ENCODE results near the gene SLX9. TPM values are rescaled to one million over a fixed set of nuclear protein-coding genes. Genes with fewer than 3 reads are reported as not detected.

The SLX9 gene
- polyA plus RNA-seq, 1 donor (not counting 4 experiments of a cell fraction or from before 2014, with no cell fraction given) = 21.8 TPM

DNA sequence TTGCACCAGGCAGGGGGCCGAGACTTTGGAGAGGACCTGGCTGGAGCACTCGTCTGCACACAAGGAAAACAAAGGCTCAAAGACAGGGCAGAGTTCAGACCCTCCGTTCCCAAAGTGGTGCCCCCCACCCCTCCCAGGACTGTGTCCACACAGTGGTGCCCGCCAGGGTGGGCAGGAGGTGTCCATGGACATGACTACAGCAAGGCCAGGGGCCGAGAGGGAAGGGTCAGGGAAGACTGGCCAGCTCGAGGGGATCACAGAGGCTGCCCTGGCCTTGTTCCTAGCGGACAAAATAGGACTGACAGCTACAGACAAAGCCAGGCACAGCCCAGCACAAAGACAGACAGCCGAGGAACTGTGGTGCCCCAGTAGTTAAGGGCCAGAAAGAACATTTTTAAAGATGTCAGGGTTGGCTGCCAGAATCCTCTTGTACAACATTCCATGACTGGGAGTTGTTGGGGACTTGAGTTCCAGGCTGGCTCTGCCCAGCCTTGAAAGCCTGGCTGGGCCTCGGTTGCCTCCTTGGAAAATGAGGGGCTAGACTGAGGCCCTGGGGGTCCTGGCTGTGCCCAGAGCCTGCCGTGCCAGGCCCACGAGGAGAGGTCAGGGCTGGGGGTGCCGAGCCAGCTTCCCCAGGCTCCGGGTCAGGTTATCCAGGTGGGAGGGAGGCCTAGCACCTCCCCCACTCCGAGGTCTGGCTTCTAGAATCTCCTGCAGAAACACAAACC lies 63.7 kb downstream of the SLX9 start:
- DNase-seq (ENCODE audit: low read depth, low spot score) (no peak), FAIRE-seq (no peak)
- H3K4me2 ChIP-seq (ENCODE audit: control insufficient read depth, extremely low read depth, insufficient read depth, low read depth, low read length) = no peak overlapping the region

DNA sequence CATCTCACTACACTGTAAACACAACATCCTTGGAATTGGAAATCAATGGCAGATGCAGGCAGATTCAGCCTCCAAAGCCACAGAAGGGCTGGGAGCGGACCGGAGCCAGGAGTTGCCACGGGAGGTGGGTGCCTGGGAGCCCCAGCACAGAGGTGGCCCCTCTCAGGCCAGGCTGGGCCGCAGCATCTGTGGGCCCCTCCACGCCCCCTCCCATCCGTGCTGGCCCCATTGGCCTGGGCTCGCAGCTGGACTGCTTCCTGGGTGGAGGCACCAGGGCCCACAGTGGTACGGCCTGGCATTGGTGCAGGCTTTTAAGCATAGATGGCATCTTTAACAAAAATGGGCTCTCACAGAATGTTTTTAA lies 64.2 kb downstream of the SLX9 start:
- H3K9ac ChIP-seq (ENCODE audit: control insufficient read depth, extremely low read depth, insufficient read depth, low read length) = no peak overlapping the region
- no peaks in the 10 kb centered on the region for H3K9me1 ChIP-seq (ENCODE audit: control insufficient read depth, extremely low read depth, insufficient read depth, low read length)
- no peaks in the 10 kb centered on the region for H3K79me2 ChIP-seq (ENCODE audit: control insufficient read depth, insufficient read depth, low read length)
- H3K4me2 ChIP-seq (ENCODE audit: control insufficient read depth, extremely low read depth, insufficient read depth, low read depth, low read length) = no peak overlapping the region
- H3K4me3 ChIP-seq (ENCODE audit: control insufficient read depth in 2 of 3, extremely low read depth in 1 of 3, insufficient read depth in 2 of 3, low read depth in 1 of 3, low read length in 3 of 3) = no peak overlapping the region
- FAIRE-seq (no peak), DNase-seq (ENCODE audit: low read depth, low spot score) (no peak)
- peaks cover 23% of the 10 kb centered on the region for H3K4me1 ChIP-seq (ENCODE audit: control insufficient read depth, extremely low read depth, insufficient read depth, low read length)
- H3K36me3 ChIP-seq (ENCODE audit: control insufficient read depth in 2 of 2, extremely low read depth in 1 of 2, insufficient read depth in 2 of 2, low read length in 2 of 2) = no peaks in the 10 kb centered on the region
- dilution Hi-C loops (cut with MboI; ENCODE audit: extremely low pct_ligation_motif_present, low sequenced_read_pairs) = no loop called here
- no peaks in the 10 kb centered on the region for H4K20me1 ChIP-seq (ENCODE audit: control insufficient read depth, extremely low read depth, insufficient read depth, low read length)
- peaks cover 10% of the 10 kb centered on the region for H3K27me3 ChIP-seq (ENCODE audit: control insufficient read depth, extremely low read depth, insufficient read depth, low read length)
- TF ChIP-seq EZH2 (IDR thresholded peaks at IDR 0.05; ENCODE audit: low read length) = no peak
- TF ChIP-seq, protein P1, sequence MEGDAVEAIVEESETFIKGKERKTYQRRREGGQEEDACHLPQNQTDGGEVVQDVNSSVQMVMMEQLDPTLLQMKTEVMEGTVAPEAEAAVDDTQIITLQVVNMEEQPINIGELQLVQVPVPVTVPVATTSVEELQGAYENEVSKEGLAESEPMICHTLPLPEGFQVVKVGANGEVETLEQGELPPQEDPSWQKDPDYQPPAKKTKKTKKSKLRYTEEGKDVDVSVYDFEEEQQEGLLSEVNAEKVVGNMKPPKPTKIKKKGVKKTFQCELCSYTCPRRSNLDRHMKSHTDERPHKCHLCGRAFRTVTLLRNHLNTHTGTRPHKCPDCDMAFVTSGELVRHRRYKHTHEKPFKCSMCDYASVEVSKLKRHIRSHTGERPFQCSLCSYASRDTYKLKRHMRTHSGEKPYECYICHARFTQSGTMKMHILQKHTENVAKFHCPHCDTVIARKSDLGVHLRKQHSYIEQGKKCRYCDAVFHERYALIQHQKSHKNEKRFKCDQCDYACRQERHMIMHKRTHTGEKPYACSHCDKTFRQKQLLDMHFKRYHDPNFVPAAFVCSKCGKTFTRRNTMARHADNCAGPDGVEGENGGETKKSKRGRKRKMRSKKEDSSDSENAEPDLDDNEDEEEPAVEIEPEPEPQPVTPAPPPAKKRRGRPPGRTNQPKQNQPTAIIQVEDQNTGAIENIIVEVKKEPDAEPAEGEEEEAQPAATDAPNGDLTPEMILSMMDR (optimal IDR thresholded peaks at IDR 0.05 in 1 of 3, IDR thresholded peaks at IDR 0.05 in 1 of 3, conservative IDR thresholded peaks at IDR 0.05 in 1 of 3; ENCODE audit: extremely low read depth in 1 of 3, insufficient read depth in 2 of 3, low read length in 3 of 3) = no peak
- no peak overlapping the region for H2AFZ ChIP-seq (ENCODE audit: control insufficient read depth, low read length)
- H3K9me3 ChIP-seq (ENCODE audit: control insufficient read depth, low read depth, low read length) = no peaks in the 10 kb centered on the region
- no peak overlapping the region for H3K27ac ChIP-seq (ENCODE audit: control insufficient read depth, insufficient read depth, low read length)

More for the DNA sequence above, 63.7 kb downstream of the SLX9 start:
- dilution Hi-C loops (cut with MboI; ENCODE audit: extremely low pct_ligation_motif_present, low sequenced_read_pairs) = no loop called here
- Histone ChIP-seq H3K9me1 (ENCODE audit: control insufficient read depth, extremely low read depth, insufficient read depth, low read length) (no peaks in the 10 kb centered on the region), H3K79me2 (ENCODE audit: control insufficient read depth, insufficient read depth, low read length) (no peaks in the 10 kb centered on the region), H4K20me1 (ENCODE audit: control insufficient read depth, extremely low read depth, insufficient read depth, low read length) (no peaks in the 10 kb centered on the region), H2AFZ (ENCODE audit: control insufficient read depth, low read length) (no peak overlapping the region), H3K36me3 (ENCODE audit: control insufficient read depth in 2 of 2, extremely low read depth in 1 of 2, insufficient read depth in 2 of 2, low read length in 2 of 2) (no peaks in the 10 kb centered on the region), H3K27me3 (ENCODE audit: control insufficient read depth, extremely low read depth, insufficient read depth, low read length) (peaks cover 13% of the 10 kb centered on the region), H3K9me3 (ENCODE audit: control insufficient read depth, low read depth, low read length) (no peaks in the 10 kb centered on the region), H3K27ac (ENCODE audit: control insufficient read depth, insufficient read depth, low read length) (no peak overlapping the region), H3K4me1 (ENCODE audit: control insufficient read depth, extremely low read depth, insufficient read depth, low read length) (peaks cover 23% of the 10 kb centered on the region), H3K4me3 (ENCODE audit: control insufficient read depth in 2 of 3, extremely low read depth in 1 of 3, insufficient read depth in 2 of 3, low read depth in 1 of 3, low read length in 3 of 3) (no peak overlapping the region), H3K9ac (ENCODE audit: control insufficient read depth, extremely low read depth, insufficient read depth, low read length) (no peak overlapping the region)
- no peak for TF ChIP-seq EZH2 (IDR thresholded peaks at IDR 0.05; ENCODE audit: low read length)
- TF ChIP-seq, protein P1 (optimal IDR thresholded peaks at IDR 0.05 in 1 of 3, IDR thresholded peaks at IDR 0.05 in 1 of 3, conservative IDR thresholded peaks at IDR 0.05 in 1 of 3; ENCODE audit: extremely low read depth in 1 of 3, insufficient read depth in 2 of 3, low read length in 3 of 3) = no peak

Data from keratinocyte (primary cell).